Spleen (tissue), 11 donors: Measurements from ENCODE around the gene PPM1E. TPM values are rescaled to one million over a fixed set of nuclear protein-coding genes. Genes with fewer than 3 reads are reported as not detected.

ENCODE experiments used
- DNase-seq: peaks from one replicate; pipeline ENCODE4 v3.0.0-alpha.2; 2020
- H3K27ac ChIP-seq, 8 donors: fragments of 200-600 bp; sonication (generic) in 7 of 8; 1 replicate in 4 of 8; 2 replicates in 4 of 8; pipeline versions ENCODE4 v1.5.0 to v1.8.0; 2016 to 2021; ENCODE audit warnings: inconsistent platforms in 4 of 8, mild to moderate bottlenecking in 4 of 8, moderate library complexity in 1 of 8
- H3K27me3 ChIP-seq, 7 donors: fragments of 200-600 bp; sonication (generic) in 6 of 7; replicated peaks in 1 of 7; 1 replicate in 4 of 7; 2 replicates in 3 of 7; pipeline versions ENCODE4 v1.5.0 to v1.8.0; 2016 to 2021; ENCODE audit warnings: inconsistent platforms in 3 of 7, mild to moderate bottlenecking in 1 of 7
- H3K36me3 ChIP-seq, 6 donors: fragments of 200-600 bp; sonication (generic) in 5 of 6; 1 replicate in 4 of 6; 2 replicates in 2 of 6; pipeline versions ENCODE4 v1.5.0 to v1.8.0; 2016 to 2021; ENCODE audit warnings: inconsistent platforms in 2 of 6
- H3K4me1 ChIP-seq, 6 donors: fragments of 200-600 bp; sonication (generic) in 5 of 6; 1 replicate in 3 of 6; 2 replicates in 3 of 6; pipeline versions ENCODE4 v1.5.0 to v1.8.0; 2016 to 2021; ENCODE audit warnings: inconsistent platforms in 3 of 6
- H3K4me3 ChIP-seq, 8 donors: fragments of 200-600 bp; sonication (generic) in 7 of 8; 1 replicate in 4 of 8; 2 replicates in 4 of 8; pipeline versions ENCODE4 v1.5.0 to v1.8.0; 2016 to 2021; ENCODE audit warnings: inconsistent platforms in 4 of 8, mild to moderate bottlenecking in 4 of 8, moderate library complexity in 2 of 8
- H3K9me3 ChIP-seq, 8 donors: fragments of 200-600 bp; sonication (generic) in 7 of 8; 1 replicate in 4 of 8; 2 replicates in 4 of 8; pipeline versions ENCODE4 v1.5.0 to v1.8.0; 2016 to 2021; ENCODE audit warnings: inconsistent platforms in 4 of 8
- CTCF ChIP-seq, 11 experiments: fragments of 200-600 bp in 7 of 11; fragments of 450-650 bp in 4 of 11; sonication (generic) in 4 of 11; IDR thresholded peaks in 8 of 11; conservative IDR thresholded peaks in 3 of 11; 1 replicate in 7 of 11; 2 replicates in 4 of 11; pipeline versions ENCODE4 v1.4.0 to v1.8.0; 2016 to 2021; ENCODE audit warnings: antibody characterized with exemption in 11 of 11, inconsistent platforms in 4 of 11, mild to moderate bottlenecking in 1 of 11
- POLR2A ChIP-seq, 3 donors: fragments of 450-650 bp; IDR thresholded peaks; one replicate each; pipeline ENCODE4 v1.5.1; 2017; ENCODE audit warnings: antibody characterized with exemption in 3 of 3, mild to moderate bottlenecking in 1 of 3
- POLR2AphosphoS5 ChIP-seq, 3 donors: sonication (generic); formaldehyde crosslinking; IDR thresholded peaks; one replicate each; pipeline ENCODE4 v1.5.1; 2017; ENCODE audit warnings: antibody characterized with exemption in 3 of 3
- WGBS, 5 donors: extraction: QIAGEN DNeasy Blood & Tissue Kit in 3 of 5; methylation state at CpG; one replicate each; pipeline versions ENCODE4 v1.1.5 to v1.1.7; 2013 to 2018; 5-methylcytosine and 5-hydroxymethylcytosine counted together
- intact Hi-C: fragments of 100-400 bp; cut with DNase I; formaldehyde crosslinking; loops from one replicate; pipeline ENCODE4 v1.15.0; 2023; ENCODE audit warnings: low total_unique reads
- polyA plus RNA-seq, 3 donors: library from polyadenylated mRNA; stranded (reverse); fragments of 200-250 nt; gene quantifications; one replicate each; pipeline ENCODE4 v1.2.1, GENCODE V29; 2013
- total RNA-seq, 7 donors: library from RNA; depleted of rRNA in 3 of 7; stranded (reverse); fragments of >200 nt in 3 of 7; fragmentation: NEBNext Ultra II Directional in 4 of 7; extraction: Animal tissue kit (Norgen Biotek cat#: 25700) in 4 of 7; gene quantifications; one replicate each; pipeline versions ENCODE4 v1.1.0 to v1.2.1, GENCODE V29; 2016 to 2021
- donor health status: healthy with polysubstance abuse.
- donor health status: DM: no; HTN: no; CAD: no; lungs with moderate emphysema.
- donor health status: DM: no; HTN: no; CAD: no.
- donor health status: Bipolar disorder and iron deficiency.
- donor health status: healthy.
- donor health status: DM: no; HTN: no; CAD: no.
- donor health status: DM: yes; HTN: yes; CAD: no.

The PPM1E gene
- total and polyA plus RNA-seq, 10 donors = 0.04 to 0.79 (median 0.48) TPM

DNA sequence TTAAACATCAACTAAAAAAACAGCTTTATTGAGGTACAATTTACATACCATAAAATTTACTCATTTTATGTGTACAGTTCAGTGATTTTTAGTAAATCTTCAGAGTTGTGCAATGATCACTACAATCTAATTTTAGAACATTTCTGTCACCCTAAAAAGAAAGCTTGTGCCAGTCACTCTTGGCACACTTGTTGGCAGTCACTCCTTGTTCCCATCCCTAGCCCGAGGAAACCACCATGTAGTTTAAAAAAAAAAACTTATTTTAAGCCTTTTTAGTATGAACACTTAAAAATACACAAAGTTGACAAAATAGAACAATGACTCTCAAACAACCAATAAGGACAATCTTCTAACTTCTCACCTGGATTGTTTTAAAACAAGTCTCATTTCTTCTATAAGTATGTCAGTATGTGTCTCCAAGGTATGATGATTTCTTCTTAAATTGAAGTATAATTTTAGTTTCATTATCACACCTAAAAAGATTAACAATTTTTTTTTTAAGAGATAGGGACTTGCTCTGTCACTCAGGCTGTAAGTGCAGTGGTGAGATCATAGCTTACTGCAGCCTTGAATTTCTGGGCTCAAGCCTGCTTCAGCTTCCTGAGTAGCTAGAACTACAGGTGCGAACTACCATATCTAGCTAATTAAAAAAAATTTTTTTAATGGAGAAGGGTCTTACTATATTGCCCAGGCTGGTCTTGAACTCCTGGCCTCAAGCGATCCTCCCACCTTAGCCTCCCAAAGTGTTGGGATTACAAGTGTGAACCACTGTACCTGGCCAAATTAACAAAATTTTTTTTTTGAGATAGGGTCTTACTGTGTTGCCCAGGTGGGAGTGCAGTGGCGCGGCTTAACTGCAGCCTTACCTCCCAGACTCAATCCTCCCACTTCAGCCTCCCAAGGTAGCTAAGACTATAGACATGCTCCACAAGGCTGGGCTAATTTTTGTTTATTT lies 53.2 kb downstream of the PPM1E start:
- Histone ChIP-seq H3K36me3 (no peaks in the 10 kb centered on the region), H3K4me3 (no peak overlapping the region), H3K27ac (no peak overlapping the region), H3K4me1 (no peaks in the 10 kb centered on the region), H3K27me3 (peaks cover 0 to 6% (median 0%) of the 10 kb centered on the region in 7 donors), H3K9me3 (no peaks in the 10 kb centered on the region)
- intact Hi-C loops = no loop called here
- 74 to 87% (median 81%) methylated on average over 5 of the region's 5 CpGs for WGBS, 5 donors
- DNase-seq = no peak
- TF ChIP-seq POLR2AphosphoS5 (IDR thresholded peaks at IDR 0.05) (no peak), POLR2A (IDR thresholded peaks at IDR 0.05) (no peak), CTCF (IDR thresholded peaks at IDR 0.05 in 8 of 11, conservative IDR thresholded peaks at IDR 0.05 in 3 of 11) (no peak)

DNA sequence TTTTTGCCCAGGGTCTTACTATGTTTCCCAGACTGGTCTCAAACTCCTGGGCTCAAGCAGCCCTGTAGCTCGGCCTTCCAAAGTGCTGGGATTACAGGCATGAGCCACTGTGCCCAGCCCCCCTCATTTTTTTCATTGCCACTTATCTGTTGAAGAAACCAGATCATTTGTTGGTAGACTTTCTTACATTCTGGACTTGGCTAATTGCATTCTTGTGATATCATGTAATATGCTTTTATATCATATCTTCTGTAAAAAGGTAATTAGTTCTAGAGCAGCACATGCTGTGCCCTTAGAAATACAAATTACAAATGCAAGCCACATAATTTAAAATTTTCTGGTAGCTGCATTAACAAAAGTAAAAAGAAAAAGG lies 53.9 kb downstream of the PPM1E start:
- 71 to 94% (median 88%) methylated on average over 1 of the region's 1 CpG for WGBS, 5 donors
- TF ChIP-seq POLR2A (IDR thresholded peaks at IDR 0.05) (no peak), POLR2AphosphoS5 (IDR thresholded peaks at IDR 0.05) (no peak), CTCF (IDR thresholded peaks at IDR 0.05 in 8 of 11, conservative IDR thresholded peaks at IDR 0.05 in 3 of 11) (no peak)
- no peak for DNase-seq
- Histone ChIP-seq H3K27me3 (peaks cover 0 to 6% (median 0%) of the 10 kb centered on the region in 7 donors), H3K27ac (no peak overlapping the region), H3K4me1 (no peaks in the 10 kb centered on the region), H3K36me3 (no peaks in the 10 kb centered on the region), H3K9me3 (no peaks in the 10 kb centered on the region), H3K4me3 (no peak overlapping the region)
- intact Hi-C loops = no loop called here

DNA sequence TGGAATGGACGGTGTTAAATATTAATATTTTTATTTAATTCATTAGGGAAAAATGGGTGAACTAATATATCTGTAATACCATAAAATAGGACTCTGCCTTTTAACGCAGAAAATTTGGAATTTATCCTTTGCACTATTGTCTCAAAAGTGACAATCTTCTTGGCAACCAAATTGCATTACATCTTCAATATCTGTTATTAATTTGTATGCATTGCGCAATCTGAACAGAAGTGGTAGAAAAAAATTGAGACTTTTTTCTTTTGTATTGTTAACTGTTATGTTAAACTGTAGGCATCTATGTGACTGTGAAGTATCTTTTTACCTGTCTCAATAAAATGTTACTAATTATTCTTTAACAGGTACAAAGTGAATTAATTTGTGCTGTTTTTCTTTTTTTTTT lies 55.6 kb downstream of the PPM1E start:
- TF ChIP-seq POLR2AphosphoS5 (IDR thresholded peaks at IDR 0.05) = no peak
- no peak for TF ChIP-seq CTCF (IDR thresholded peaks at IDR 0.05 in 8 of 11, conservative IDR thresholded peaks at IDR 0.05 in 3 of 11)
- no peak for TF ChIP-seq POLR2A (IDR thresholded peaks at IDR 0.05)
- intact Hi-C loops = no loop called here
- Histone ChIP-seq H3K4me3 (no peak overlapping the region), H3K4me1 (no peaks in the 10 kb centered on the region), H3K27ac (no peak overlapping the region), H3K36me3 (no peaks in the 10 kb centered on the region), H3K9me3 (no peaks in the 10 kb centered on the region), H3K27me3 (no peaks in the 10 kb centered on the region)
- no peak for DNase-seq
- WGBS, 5 donors = 88 to 97% (median 97%) methylated on average over 3 of the region's 3 CpGs

DNA sequence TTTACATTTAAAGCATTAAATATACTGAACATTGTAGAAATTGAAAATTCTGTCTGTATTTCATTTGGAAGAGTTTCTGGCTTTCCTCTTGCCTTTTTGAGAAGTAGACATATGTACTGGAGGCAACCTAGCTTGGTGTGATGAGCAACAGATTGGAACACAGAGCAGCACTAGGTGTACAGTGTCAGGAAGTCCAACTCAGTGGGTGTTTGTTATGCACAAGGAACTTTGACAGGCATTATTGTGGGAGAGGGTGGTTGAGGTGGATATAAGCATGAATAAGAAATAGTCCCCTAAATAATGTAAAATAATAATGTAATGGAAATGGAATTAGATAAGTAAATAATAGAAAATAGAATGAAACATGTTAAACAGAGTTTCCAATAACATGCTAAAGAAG lies 58.1 kb downstream of the PPM1E start:
- no peaks in the 10 kb centered on the region for H3K9me3 ChIP-seq
- intact Hi-C loops = no loop called here
- H3K36me3 ChIP-seq = no peaks in the 10 kb centered on the region
- H3K4me1 ChIP-seq = no peaks in the 10 kb centered on the region
- no peak overlapping the region for H3K27ac ChIP-seq
- H3K27me3 ChIP-seq = no peaks in the 10 kb centered on the region
- H3K4me3 ChIP-seq = no peak overlapping the region
- TF ChIP-seq CTCF (IDR thresholded peaks at IDR 0.05 in 8 of 11, conservative IDR thresholded peaks at IDR 0.05 in 3 of 11) (no peak), POLR2A (IDR thresholded peaks at IDR 0.05) (no peak), POLR2AphosphoS5 (IDR thresholded peaks at IDR 0.05) (no peak)
- no peak for DNase-seq
